HepG2 (cell line): Measurements from ENCODE around the gene USP24. TPM values are rescaled to one million over a fixed set of nuclear protein-coding genes. Genes with fewer than 3 reads are reported as not detected.

Source experiments
- ATAC-seq: fragments of 200-7000 bp; cut with Tn5 transposase; 3 replicates; pipeline ENCODE4 v1.9.1; 2020; ENCODE audit warnings: mild to moderate bottlenecking, moderate library complexity
- BruUV-seq: library from RNA; stranded (reverse); fragments of 400-500 nt; replicated peaks from 2 replicates; lab custom pipeline; 2021; lab: Mats Ljungman, UMichigan
- CTCF ChIA-PET: fragments of 300-600 bp; formaldehyde crosslinking; extraction: SDS; loops from one replicate; lab custom pipeline; 2021; ENCODE audit warnings: low total read pairs, inconsistent platforms, low intra/inter-chr PET ratio; lab: Yijun Ruan, JAX
- POLR2A ChIA-PET: fragments of 350-600 bp; sonication (Branson Sonifier 250); formaldehyde crosslinking; loops from one replicate; lab custom pipeline; 2020; ENCODE audit warnings: antibody characterized with exemption, inconsistent platforms; lab: Yijun Ruan, JAX
- DNase-seq: peaks from one replicate; pipeline ENCODE4 v3.0.0-alpha.2; 2015; ENCODE audit warnings: low spot score
- FAIRE-seq: peaks from 3 replicates; lab custom pipeline; 2011; peaks lifted over from hg19 to GRCh38; lab: Jason Lieb, UNC
- H2AFZ ChIP-seq: one replicate; pipeline ENCODE4 v1.6.1; 2011; ENCODE audit warnings: low read length, inconsistent platforms
- H3K27ac ChIP-seq: fragments of 300-600 bp; 3 replicates; pipeline ENCODE4 v1.8.0; 2011; ENCODE audit warnings: mixed run types, mild to moderate bottlenecking, mixed read lengths, low read length, inconsistent platforms; ENCODE audit not compliant: insufficient read depth; ENCODE audit errors: extremely low read length
- H3K27me3 ChIP-seq, 2 experiments: fragments of 200-600 bp in 1 of 2; 2 replicates in 1 of 2; 3 replicates in 1 of 2; pipeline versions ENCODE4 v1.6.0 to v1.8.0; 2011; ENCODE audit warnings: low read length in 2 of 2, mild to moderate bottlenecking in 2 of 2, moderate library complexity in 2 of 2, inconsistent platforms in 1 of 2; ENCODE audit not compliant: insufficient read depth in 2 of 2, control insufficient read depth in 1 of 2
- H3K36me3 ChIP-seq, 2 experiments: fragments of 200-600 bp in 1 of 2; replicated peaks in 1 of 2; 2 replicates in 1 of 2; 3 replicates in 1 of 2; pipeline versions ENCODE4 v1.5.1 to v1.8.0; 2011; ENCODE audit warnings: low read length in 2 of 2, inconsistent platforms in 1 of 2; ENCODE audit not compliant: insufficient read depth in 2 of 2, control insufficient read depth in 1 of 2
- H3K4me1 ChIP-seq: 2 replicates; pipeline ENCODE4 v1.5.1; 2012; ENCODE audit warnings: low read length, inconsistent platforms; ENCODE audit not compliant: insufficient read depth
- H3K4me2 ChIP-seq: 2 replicates; pipeline ENCODE4 v1.6.0; 2011; ENCODE audit warnings: low read depth, low read length, inconsistent platforms
- H3K4me3 ChIP-seq, 3 experiments: fragments of 200-600 bp in 1 of 3; sonication (generic), shearing (Covaris generic) in 1 of 3; replicated peaks in 1 of 3; 2 replicates each; pipeline ENCODE4 v1.5.1; 2011 to 2016; ENCODE audit warnings: low read length in 3 of 3, inconsistent platforms in 2 of 3, low read depth in 2 of 3, mild to moderate bottlenecking in 2 of 3, control low read depth in 1 of 3, mixed read lengths in 1 of 3; ENCODE audit not compliant: insufficient read depth in 1 of 3
- H3K79me2 ChIP-seq: one replicate; pipeline ENCODE4 v1.6.1; 2011; ENCODE audit warnings: low read length, inconsistent platforms; ENCODE audit not compliant: insufficient read depth
- H3K9ac ChIP-seq: 2 replicates; pipeline ENCODE4 v1.6.0; 2011; ENCODE audit warnings: mild to moderate bottlenecking, low read depth, low read length, inconsistent platforms; ENCODE audit not compliant: insufficient read depth
- H3K9me3 ChIP-seq: 2 replicates; pipeline ENCODE4 v1.5.1; 2012; ENCODE audit warnings: mild to moderate bottlenecking, low read length
- H4K20me1 ChIP-seq: 2 replicates; pipeline ENCODE4 v1.6.0; 2011; ENCODE audit warnings: inconsistent platforms, mild to moderate bottlenecking, low read length, moderate library complexity; ENCODE audit not compliant: insufficient read depth
- ASH2L ChIP-seq: fragments of 300-600, 200-600 bp; sonication (generic); IDR thresholded peaks from 2 replicates; pipeline ENCODE4 v1.7.0; 2017; ENCODE audit warnings: low read depth, mild to moderate bottlenecking, moderate library complexity, mixed read lengths, low read length; ENCODE audit not compliant: insufficient read length
- HNF4A ChIP-seq: sonication (generic); formaldehyde crosslinking; IDR thresholded peaks from 2 replicates; pipeline ENCODE4 v1.4.0; 2020; ENCODE audit warnings: missing genetic modification reagents
- ZNF441 ChIP-seq: sonication (generic); formaldehyde crosslinking; IDR thresholded peaks from 2 replicates; pipeline ENCODE4 v1.7.0; 2021; ENCODE audit warnings: missing genetic modification reagents, borderline replicate concordance
- ZNF562 ChIP-seq: sonication (generic); formaldehyde crosslinking; IDR thresholded peaks from 2 replicates; pipeline ENCODE4 v1.8.0; 2022; ENCODE audit warnings: missing genetic modification reagents, borderline replicate concordance
- WGBS: methylation state at CpG from one replicate; pipeline ENCODE4 v1.1.6; 2017; ENCODE audit warnings: low lambda C conversion rate; 5-methylcytosine and 5-hydroxymethylcytosine counted together
- in situ Hi-C: cut with HindIII; loops from 2 replicates; pipeline ENCODE4 v1.10.0; 2017; ENCODE audit warnings: low pct_unique_long_range_greater_than_20kb; ENCODE audit not compliant: extremely low pct_ligation_motif_present
- intact Hi-C: fragments of 100-400 bp; cut with micrococcal nuclease; formaldehyde crosslinking; loops from one replicate; pipeline ENCODE4 v1.10.0; 2022; ENCODE audit not compliant: unreplicated experiment
- polyA plus RNA-seq, 8 experiments: library from polyadenylated mRNA; depleted of rRNA in 3 of 8; stranded (reverse) in 7 of 8; unstranded in 1 of 8; fragments of >200 nt; fragmentation: Illumina TruSeq in 4 of 8; extraction: Trizol in 4 of 8; gene quantifications; 2 replicates each; pipeline versions ENCODE4 v1.2.1 to v1.2.3, GENCODE V29; 2011 to 2016; ENCODE audit warnings: low read depth in 4 of 8, missing spikeins in 1 of 8, mixed read lengths in 1 of 8; ENCODE audit not compliant: insufficient read depth in 1 of 8
- total RNA-seq, 5 experiments: library from RNA; depleted of rRNA; stranded (reverse); fragments of >200 nt; fragmentation: Illumina TruSeq; extraction: Trizol; gene quantifications; 2 replicates each; pipeline ENCODE4 v1.2.3, GENCODE V29; 2016; ENCODE audit warnings: low read depth in 1 of 5
- TF ChIP-seq, protein P1 (sequence below): sonication (generic); formaldehyde crosslinking; IDR thresholded peaks from 2 replicates; pipeline ENCODE4 v1.5.1; 2020; ENCODE audit warnings: missing genetic modification reagents, mild to moderate bottlenecking, borderline replicate concordance
- TF ChIP-seq, protein P2 (sequence below): sonication (generic); formaldehyde crosslinking; IDR thresholded peaks from 2 replicates; pipeline ENCODE4 v1.5.1; 2020; ENCODE audit warnings: mild to moderate bottlenecking, moderate library complexity, missing genetic modification reagents
- TF ChIP-seq, protein P3 (sequence below): sonication (generic); formaldehyde crosslinking; IDR thresholded peaks from 2 replicates; pipeline ENCODE4 v1.5.1; 2020; ENCODE audit warnings: missing genetic modification reagents, mild to moderate bottlenecking, borderline replicate concordance

The USP24 gene
- total and polyA plus RNA-seq, 2 of the 13 experiments (the other 11 are each of a cell fraction or from before 2014, with no cell fraction given): 18.8 to 47.6 TPM

DNA sequence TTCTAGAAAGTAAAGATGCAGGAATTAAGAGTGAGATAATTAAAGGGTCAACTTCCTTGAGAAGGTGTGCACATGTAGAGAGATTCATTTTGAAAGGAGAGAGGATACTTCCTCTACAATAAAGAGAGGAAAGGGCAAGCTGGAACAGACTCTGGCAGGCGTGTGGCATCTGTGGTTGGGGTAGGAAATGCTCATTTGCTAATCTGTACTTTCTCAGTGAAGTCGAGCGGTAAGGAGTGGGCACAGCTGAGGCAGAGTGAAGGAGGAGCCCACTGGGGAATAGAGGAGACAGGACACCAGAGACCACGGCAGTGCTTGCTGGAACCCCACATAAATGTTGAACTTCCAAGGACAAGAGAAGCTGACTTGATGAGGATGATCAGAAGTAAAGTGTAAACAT lies 126.8 kb downstream of the USP24 start:
- Histone ChIP-seq H3K79me2 (no peaks in the 10 kb centered on the region), H3K9me3 (no peaks in the 10 kb centered on the region), H3K4me3 (no peak overlapping the region)
- intact Hi-C loops: loop anchor here (10.0 kb wide), 1 partner anchor 46 kb away; no protein-coding TSS in a partner anchor
- TF ChIP-seq, protein P1, sequence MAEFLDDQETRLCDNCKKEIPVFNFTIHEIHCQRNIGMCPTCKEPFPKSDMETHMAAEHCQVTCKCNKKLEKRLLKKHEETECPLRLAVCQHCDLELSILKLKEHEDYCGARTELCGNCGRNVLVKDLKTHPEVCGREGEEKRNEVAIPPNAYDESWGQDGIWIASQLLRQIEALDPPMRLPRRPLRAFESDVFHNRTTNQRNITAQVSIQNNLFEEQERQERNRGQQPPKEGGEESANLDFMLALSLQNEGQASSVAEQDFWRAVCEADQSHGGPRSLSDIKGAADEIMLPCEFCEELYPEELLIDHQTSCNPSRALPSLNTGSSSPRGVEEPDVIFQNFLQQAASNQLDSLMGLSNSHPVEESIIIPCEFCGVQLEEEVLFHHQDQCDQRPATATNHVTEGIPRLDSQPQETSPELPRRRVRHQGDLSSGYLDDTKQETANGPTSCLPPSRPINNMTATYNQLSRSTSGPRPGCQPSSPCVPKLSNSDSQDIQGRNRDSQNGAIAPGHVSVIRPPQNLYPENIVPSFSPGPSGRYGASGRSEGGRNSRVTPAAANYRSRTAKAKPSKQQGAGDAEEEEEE: no peak
- TF ChIP-seq, protein P2, sequence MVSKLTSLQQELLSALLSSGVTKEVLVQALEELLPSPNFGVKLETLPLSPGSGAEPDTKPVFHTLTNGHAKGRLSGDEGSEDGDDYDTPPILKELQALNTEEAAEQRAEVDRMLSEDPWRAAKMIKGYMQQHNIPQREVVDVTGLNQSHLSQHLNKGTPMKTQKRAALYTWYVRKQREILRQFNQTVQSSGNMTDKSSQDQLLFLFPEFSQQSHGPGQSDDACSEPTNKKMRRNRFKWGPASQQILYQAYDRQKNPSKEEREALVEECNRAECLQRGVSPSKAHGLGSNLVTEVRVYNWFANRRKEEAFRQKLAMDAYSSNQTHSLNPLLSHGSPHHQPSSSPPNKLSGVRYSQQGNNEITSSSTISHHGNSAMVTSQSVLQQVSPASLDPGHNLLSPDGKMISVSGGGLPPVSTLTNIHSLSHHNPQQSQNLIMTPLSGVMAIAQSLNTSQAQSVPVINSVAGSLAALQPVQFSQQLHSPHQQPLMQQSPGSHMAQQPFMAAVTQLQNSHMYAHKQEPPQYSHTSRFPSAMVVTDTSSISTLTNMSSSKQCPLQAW (CRISPR knock-in tag): no peak
- TF ChIP-seq HNF4A (CRISPR knock-in tag): no peak
- TF ChIP-seq, all 625 proteins: peak for 0
- FAIRE-seq (no peak), DNase-seq (no peak), ATAC-seq (no peak)
- Histone ChIP-seq H3K4me2 (no peak overlapping the region), H3K36me3 (peaks cover 24 to 85% of the 10 kb centered on the region in 2 experiments), H3K27ac (no peak overlapping the region), H3K4me1 (no peaks in the 10 kb centered on the region), H2AFZ (no peak overlapping the region), H3K27me3 (no peaks in the 10 kb centered on the region), H4K20me1 (no peaks in the 10 kb centered on the region), H3K9ac (no peak overlapping the region)
- BruUV-seq: no TSS peak
- ChIA-PET CTCF (no interaction called here), POLR2A (no interaction called here)
- in situ Hi-C loops: no loop called here
- WGBS: 98% methylated on average over 4 of the region's 4 CpGs

DNA sequence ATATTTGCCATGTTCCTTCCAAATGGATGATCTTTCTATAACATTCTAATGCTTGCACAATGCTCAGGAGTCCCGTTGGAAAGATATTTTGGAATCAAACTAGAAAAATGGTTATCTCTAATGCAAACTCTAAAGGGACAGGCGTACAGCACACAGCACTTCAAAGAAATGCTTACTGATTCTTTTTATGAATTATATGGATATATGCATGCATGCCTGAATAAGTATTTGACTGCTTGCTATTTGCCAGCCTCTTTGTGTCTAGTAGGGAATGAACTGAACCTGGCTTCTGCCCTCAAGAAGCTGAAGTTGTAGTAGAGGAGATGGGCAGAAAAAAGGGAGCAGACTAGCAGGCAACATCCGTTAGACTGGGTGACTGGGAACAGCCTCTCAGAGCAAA lies 127.7 kb downstream of the USP24 start:
- WGBS: 97% methylated on average over 3 of the region's 3 CpGs
- POLR2A ChIA-PET: no interaction called here
- H3K4me3 ChIP-seq: no peak overlapping the region
- no peaks in the 10 kb centered on the region for H3K79me2 ChIP-seq
- no peak overlapping the region for H2AFZ ChIP-seq
- in situ Hi-C loops (no loop called here), intact Hi-C loops (loop anchor here (10.0 kb wide), 1 partner anchor 47 kb away; no protein-coding TSS in a partner anchor)
- no peak for TF ChIP-seq ZNF562 (CRISPR knock-in tag)
- TF ChIP-seq, protein P3, sequence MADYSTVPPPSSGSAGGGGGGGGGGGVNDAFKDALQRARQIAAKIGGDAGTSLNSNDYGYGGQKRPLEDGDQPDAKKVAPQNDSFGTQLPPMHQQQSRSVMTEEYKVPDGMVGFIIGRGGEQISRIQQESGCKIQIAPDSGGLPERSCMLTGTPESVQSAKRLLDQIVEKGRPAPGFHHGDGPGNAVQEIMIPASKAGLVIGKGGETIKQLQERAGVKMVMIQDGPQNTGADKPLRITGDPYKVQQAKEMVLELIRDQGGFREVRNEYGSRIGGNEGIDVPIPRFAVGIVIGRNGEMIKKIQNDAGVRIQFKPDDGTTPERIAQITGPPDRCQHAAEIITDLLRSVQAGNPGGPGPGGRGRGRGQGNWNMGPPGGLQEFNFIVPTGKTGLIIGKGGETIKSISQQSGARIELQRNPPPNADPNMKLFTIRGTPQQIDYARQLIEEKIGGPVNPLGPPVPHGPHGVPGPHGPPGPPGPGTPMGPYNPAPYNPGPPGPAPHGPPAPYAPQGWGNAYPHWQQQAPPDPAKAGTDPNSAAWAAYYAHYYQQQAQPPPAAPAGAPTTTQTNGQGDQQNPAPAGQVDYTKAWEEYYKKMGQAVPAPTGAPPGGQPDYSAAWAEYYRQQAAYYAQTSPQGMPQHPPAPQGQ (CRISPR knock-in tag): no peak
- TF ChIP-seq ASH2L: no peak
- no peak for TF ChIP-seq ZNF441 (CRISPR knock-in tag)
- DNase-seq: no peak
- no TSS peak for BruUV-seq
- H3K36me3 ChIP-seq: peaks cover 26 to 84% of the 10 kb centered on the region in 2 experiments
- no peak overlapping the region for H3K4me2 ChIP-seq
- H3K4me1 ChIP-seq: no peaks in the 10 kb centered on the region
- no peaks in the 10 kb centered on the region for H3K9me3 ChIP-seq
- ATAC-seq: no peak
- no peaks in the 10 kb centered on the region for H4K20me1 ChIP-seq
- no peak overlapping the region for H3K27ac ChIP-seq
- no peak overlapping the region for H3K9ac ChIP-seq
- FAIRE-seq: no peak
- no peaks in the 10 kb centered on the region for H3K27me3 ChIP-seq
- CTCF ChIA-PET: no interaction called here
